Esophagus squamous epithelium (tissue), 5 donors: ENCODE data around the gene ATP5F1D. TPM values are rescaled to one million over a fixed set of nuclear protein-coding genes. Genes with fewer than 3 reads are reported as not detected.
A peak's percentile ranks its signal among the peaks of the same experiment; 100 is the strongest.

Source experiments
- DNase-seq: peaks from one replicate; lab custom pipeline; 2025; lab: John Stamatoyannopoulos, UW
- H3K27ac ChIP-seq, 4 donors: fragments of 200-600 bp; sonication (generic); one replicate each; pipeline ENCODE4 v1.5.1; 2016 to 2019; ENCODE audit warnings: mild to moderate bottlenecking in 1 of 4
- H3K27me3 ChIP-seq, 4 donors: fragments of 200-600 bp; sonication (generic); 1 replicate in 3 of 4; 2 replicates in 1 of 4; pipeline versions ENCODE4 v1.5.1 to v1.6.0; 2017 to 2021; ENCODE audit warnings: antibody characterized with exemption in 1 of 4
- H3K36me3 ChIP-seq, 3 donors: fragments of 200-600 bp; sonication (generic); one replicate each; pipeline ENCODE4 v1.5.1; 2016 to 2019
- H3K4me1 ChIP-seq, 3 donors: fragments of 200-600 bp; sonication (generic); one replicate each; pipeline ENCODE4 v1.5.1; 2017 to 2019
- H3K4me3 ChIP-seq, 4 donors: fragments of 200-600 bp; sonication (generic); 1 replicate in 3 of 4; 2 replicates in 1 of 4; pipeline ENCODE4 v1.5.1; 2016 to 2019; ENCODE audit warnings: mild to moderate bottlenecking in 2 of 4, moderate library complexity in 1 of 4
- H3K9me3 ChIP-seq, 3 donors: fragments of 200-600 bp; sonication (generic); one replicate each; pipeline ENCODE4 v1.5.1; 2016 to 2019
- CTCF ChIP-seq, 6 experiments: fragments of 450-650 bp in 4 of 6; fragments of 200-600 bp in 2 of 6; sonication (generic) in 2 of 6; IDR thresholded peaks; one replicate each; pipeline ENCODE4 v1.5.1; 2016 to 2019; ENCODE audit warnings: antibody characterized with exemption in 6 of 6, mild to moderate bottlenecking in 4 of 6, moderate library complexity in 4 of 6
- POLR2A ChIP-seq, 4 donors: fragments of 450-650 bp; IDR thresholded peaks; one replicate each; pipeline ENCODE4 v1.6.1; 2017; ENCODE audit warnings: antibody characterized with exemption in 4 of 4, mild to moderate bottlenecking in 4 of 4, moderate library complexity in 3 of 4
- WGBS, 2 donors: methylation state at CpG; one replicate each; pipeline ENCODE4 v1.1.5; 2018; 5-methylcytosine and 5-hydroxymethylcytosine counted together
- intact Hi-C: fragments of 100-400 bp; cut with DNase I; formaldehyde crosslinking; loops from one replicate; pipeline ENCODE4 v1.15.0; 2022
- total RNA-seq, 4 donors: library from RNA; depleted of rRNA; stranded (reverse); fragments of >200 nt; gene quantifications; one replicate each; pipeline ENCODE4 v1.1.0, GENCODE V29; 2016
- donor health status: DM: yes; HTN: yes; CAD: no.

The ATP5F1D gene
- total RNA-seq, 4 donors from 2014 or later: 83.4 to 171 (median 132) TPM

GRCh38 chr19:1258163-1258492, 16.6 kb downstream of the ATP5F1D start:
- peaks cover 88 to 100% (median 89%) of the 10 kb centered on the region in 3 donors for H3K4me1 ChIP-seq
- H3K36me3 ChIP-seq: peaks cover 29 to 52% (median 35%) of the 10 kb centered on the region in 3 donors
- peak overlapping the region in 1 of 4 donors; percentile 13 for H3K4me3 ChIP-seq
- TF ChIP-seq POLR2A (IDR thresholded peaks at IDR 0.05): no peak
- TF ChIP-seq CTCF (IDR thresholded peaks at IDR 0.05): no peak
- peak overlapping the region; percentile 97 to 99 (median 98) for H3K27ac ChIP-seq
- no peaks in the 10 kb centered on the region for H3K9me3 ChIP-seq
- no peak for DNase-seq
- H3K27me3 ChIP-seq: no peaks in the 10 kb centered on the region
- 72 to 92% methylated on average over 2 to 8 of the region's 8 CpGs for WGBS, 2 donors
- intact Hi-C loops: no loop called here

- no peak for DNase-seq
- H3K27me3 ChIP-seq: no peaks in the 10 kb centered on the region
- H3K27ac ChIP-seq: peak overlapping the region; percentile 97 to 99 (median 98)
- WGBS, 2 donors: 7 to 8% methylated on average over 15 of the region's 15 CpGs
- intact Hi-C loops: no loop called here
- H3K4me1 ChIP-seq: peaks cover 85 to 100% (median 89%) of the 10 kb centered on the region in 3 donors
- no peaks in the 10 kb centered on the region for H3K9me3 ChIP-seq
- TF ChIP-seq CTCF (IDR thresholded peaks at IDR 0.05): peak in 2 of 6 experiments; percentile 8 to 14
- TF ChIP-seq POLR2A (IDR thresholded peaks at IDR 0.05): no peak
- H3K36me3 ChIP-seq: peaks cover 29 to 48% (median 33%) of the 10 kb centered on the region in 3 donors
- H3K4me3 ChIP-seq: peak overlapping the region; percentile 3 to 54 (median 35)
Measured at GRCh38 chr19:1258707-1259205, 17.2 kb downstream of the ATP5F1D start.

- intact Hi-C loops: no loop called here
- Histone ChIP-seq H3K36me3 (peaks cover 25 to 43% (median 28%) of the 10 kb centered on the region in 3 donors), H3K27me3 (no peaks in the 10 kb centered on the region), H3K9me3 (no peaks in the 10 kb centered on the region), H3K27ac (peak overlapping the region; percentile 97 to 99 (median 98)), H3K4me1 (peaks cover 79 to 100% (median 83%) of the 10 kb centered on the region in 3 donors), H3K4me3 (peak overlapping the region; percentile 3 to 54 (median 35))
- 13 to 23% methylated on average over 7 to 10 of the region's 17 CpGs for WGBS, 2 donors
- DNase-seq: no peak
- TF ChIP-seq POLR2A (IDR thresholded peaks at IDR 0.05) (peak in 2 of 4 donors; percentile 23 to 75), CTCF (IDR thresholded peaks at IDR 0.05) (no peak)
Measured at GRCh38 chr19:1259206-1259875, 17.8 kb downstream of the ATP5F1D start.

GRCh38 chr19:1259876-1260748, 18.6 kb downstream of the ATP5F1D start:
- intact Hi-C loops: no loop called here
- peaks cover 73 to 100% (median 81%) of the 10 kb centered on the region in 3 donors for H3K4me1 ChIP-seq
- H3K27me3 ChIP-seq: no peaks in the 10 kb centered on the region
- TF ChIP-seq POLR2A (IDR thresholded peaks at IDR 0.05) (peak in 1 of 4 donors; percentile 8), CTCF (IDR thresholded peaks at IDR 0.05) (no peak)
- H3K4me3 ChIP-seq: peak overlapping the region; percentile 61 to 72 (median 70)
- peaks cover 19 to 35% (median 20%) of the 10 kb centered on the region in 3 donors for H3K36me3 ChIP-seq
- WGBS, 2 donors: 10 to 18% methylated on average over 1 to 8 of the region's 33 CpGs
- DNase-seq: no peak
- no peaks in the 10 kb centered on the region for H3K9me3 ChIP-seq
- H3K27ac ChIP-seq: peak overlapping the region; percentile 97 to 99 (median 98)
